Measurements from ENCODE around the gene CEP162.
A peak's percentile ranks its signal among the peaks of the same experiment; 100 is the strongest.
"Not testable (repeated sequence)": the region's sequence is repeated elsewhere in the genome, so short reads cannot be mapped to it uniquely, and the experiment has no call there.

Gene CEP162

GRCh38 chr6:84089552-84089951 lies 137.9 kb downstream of the CEP162 start:
- no peak for DNase-seq (ENCODE audit: low read depth, low spot score)

DNA sequence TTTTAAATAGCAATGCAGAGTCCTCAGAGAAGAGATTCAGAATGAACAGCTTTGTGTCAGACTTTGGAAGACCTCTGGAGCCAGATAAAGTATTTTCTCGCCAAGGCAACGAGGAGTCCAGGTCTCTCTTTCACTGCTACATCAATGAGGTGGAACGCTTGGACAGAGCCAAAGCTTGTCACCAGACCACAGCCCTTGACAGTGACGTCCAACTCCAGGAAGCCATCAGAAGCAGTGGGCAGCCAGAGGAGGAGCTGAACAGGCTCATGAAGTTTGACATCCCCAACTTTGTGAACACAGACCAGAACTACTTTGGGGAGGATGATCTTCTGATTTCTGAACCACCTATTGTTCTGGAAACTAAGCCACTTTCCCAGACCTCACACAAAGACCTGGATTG lies 138.4 kb downstream of the CEP162 start:
- no peak for DNase-seq (ENCODE audit: low read depth, low spot score)

- no peak for DNase-seq (ENCODE audit: low read depth, low spot score)
Observed at GRCh38 chr6:84086545-84087429, 140.7 kb downstream of the CEP162 start.

GRCh38 chr6:84086056-84086455 lies 141.4 kb downstream of the CEP162 start:
- DNase-seq (ENCODE audit: low read depth, low spot score), result no peak

DNA sequence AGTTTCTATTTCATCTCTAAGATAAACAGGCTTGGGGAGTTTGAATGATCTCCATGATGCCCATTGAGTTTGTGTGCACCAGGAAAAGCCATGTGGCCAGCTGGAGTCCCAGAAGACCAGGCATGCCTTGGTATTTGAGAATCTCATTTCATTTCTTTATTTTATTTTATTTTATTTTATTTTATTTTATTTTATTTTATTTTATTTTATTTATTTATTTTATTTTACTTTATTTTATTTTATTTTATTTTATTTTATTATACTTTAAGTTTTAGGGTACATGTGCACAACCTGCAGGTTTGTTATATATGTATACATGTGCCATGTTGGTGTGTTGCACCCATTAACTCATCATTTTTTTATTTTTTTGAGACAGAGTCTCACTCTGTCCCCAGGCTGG lies 142.7 kb downstream of the CEP162 start:
- not testable (repeated sequence) for DNase-seq (ENCODE audit: low read depth, low spot score)

DNA sequence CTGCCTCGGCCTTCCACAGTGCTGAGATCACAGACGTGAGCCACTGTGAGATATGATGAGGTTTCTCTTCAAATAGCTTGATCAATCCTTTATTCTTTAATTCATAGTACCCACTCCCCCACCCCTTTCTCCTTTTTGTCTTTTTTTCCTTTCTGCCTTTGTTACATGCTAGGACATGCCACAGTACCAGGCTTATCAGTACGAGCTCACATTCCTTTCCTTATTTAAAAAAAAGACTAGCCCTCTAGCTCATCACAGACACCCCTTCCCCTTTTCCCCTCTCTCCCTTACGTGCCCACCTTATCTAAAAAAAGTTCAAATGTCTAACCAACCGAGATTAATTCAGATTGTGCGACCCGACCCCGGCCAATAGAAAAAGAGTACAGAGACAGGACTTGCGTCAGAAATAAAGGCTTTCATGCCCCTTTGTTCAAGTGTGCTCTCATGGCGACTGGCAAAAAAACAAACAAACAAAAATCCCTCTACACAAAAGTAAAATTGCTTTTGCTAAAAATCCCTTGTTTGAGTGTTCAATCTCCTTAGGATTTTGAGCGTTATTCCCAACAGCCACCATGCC lies 144.7 kb downstream of the CEP162 start:
- peak; percentile 64 for DNase-seq (ENCODE audit: low read depth, low spot score)

DNA sequence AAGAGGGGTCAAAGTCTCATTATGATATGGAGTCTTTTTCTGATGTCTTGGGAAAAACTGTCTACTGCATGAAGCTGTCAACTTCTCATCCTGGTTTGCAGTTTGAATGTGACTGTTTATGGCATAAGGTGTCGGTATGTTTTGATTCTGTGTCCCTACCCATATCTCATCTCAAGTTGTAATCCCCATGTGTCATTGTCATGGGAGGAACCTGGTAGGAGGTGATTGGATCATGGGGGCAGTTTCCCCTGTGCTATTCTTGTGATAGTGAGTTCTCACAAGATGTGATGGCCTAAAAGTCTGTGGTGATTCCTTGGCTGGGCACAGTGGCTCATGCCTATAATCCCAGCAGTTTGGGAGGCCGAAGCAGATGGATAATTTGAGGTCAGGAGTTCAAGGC lies 146.2 kb downstream of the CEP162 start:
- no peak for DNase-seq (ENCODE audit: low read depth, low spot score)

DNA sequence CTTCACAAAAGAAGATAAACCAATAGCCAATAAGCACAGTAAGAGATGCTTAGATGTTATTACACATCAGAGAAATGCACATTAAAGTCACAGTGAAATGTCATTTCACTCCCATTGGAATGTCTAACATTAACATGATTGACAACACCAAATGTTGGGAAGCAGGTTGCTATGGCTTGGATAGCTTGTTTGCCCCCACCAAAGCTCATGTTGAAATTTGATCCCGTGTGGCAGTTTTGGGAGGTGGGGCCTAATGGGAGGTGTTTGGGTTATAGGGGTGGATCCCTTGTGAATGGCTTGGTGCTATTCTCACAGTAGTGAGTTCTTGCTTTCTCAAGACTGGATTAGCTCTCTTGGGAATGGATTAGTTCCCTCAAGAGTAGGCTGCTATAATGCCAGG lies 149.1 kb downstream of the CEP162 start:
- DNase-seq (ENCODE audit: low read depth, low spot score), result no peak

- DNase-seq (ENCODE audit: low read depth, low spot score), result no peak
Observed at GRCh38 chr6:84077645-84078044, 149.8 kb downstream of the CEP162 start.

- DNase-seq (ENCODE audit: low read depth, low spot score), result peak; percentile 11
Observed at GRCh38 chr6:84074988-84075781, 152.3 kb downstream of the CEP162 start.

Data from astrocyte of the hippocampus (primary cell).